ENCODE measurements around the gene KRT71.

Gene KRT71

GRCh38 chr12:52580496-52580895 lies 27.6 kb upstream of the KRT71 start:
- TF ChIP-seq TARDBP (IDR thresholded peaks at IDR 0.05) (no peak), NFRKB (IDR thresholded peaks at IDR 0.05) (no peak), FOXA1 (IDR thresholded peaks at IDR 0.05) (no peak), FOXK2 (IDR thresholded peaks at IDR 0.05) (no peak)
- no peak for DNase-seq (ENCODE audit: extremely low spot score)
- ChIA-PET CTCF (interaction anchor here (0.6 kb wide), 1 partner anchor 288 kb away, joined by 3 read pairs; no protein-coding TSS in a partner anchor), POLR2A (no interaction called here)

- CTCF ChIA-PET = interaction anchor here (0.8 to 1.1 kb wide), 3 partner anchors 11 to 291 kb away, joined by 3 read pairs; no protein-coding TSS in a partner anchor
- TF ChIP-seq FOXK2 (IDR thresholded peaks at IDR 0.05) = no peak
- no peak for TF ChIP-seq CTBP1 (IDR thresholded peaks at IDR 0.05; ENCODE audit: borderline replicate concordance)
- no peak for TF ChIP-seq ARNT (IDR thresholded peaks at IDR 0.05)
- no peak for TF ChIP-seq PKNOX1 (IDR thresholded peaks at IDR 0.05)
- TF ChIP-seq ZNF384 (IDR thresholded peaks at IDR 0.05) = no peak
- DNase-seq (ENCODE audit: extremely low spot score) = no peak
- POLR2A ChIA-PET = no interaction called here
These were observed 26.8 kb upstream of the KRT71 start for GRCh38 chr12:52579468-52580465.

- POLR2A ChIA-PET = no interaction called here
- TF ChIP-seq L3MBTL2 (conservative IDR thresholded peaks at IDR 0.05) (no peak), NFRKB (IDR thresholded peaks at IDR 0.05) (no peak), FOXA1 (IDR thresholded peaks at IDR 0.05) (no peak), CTBP1 (IDR thresholded peaks at IDR 0.05; ENCODE audit: borderline replicate concordance) (no peak), LEF1 (IDR thresholded peaks at IDR 0.05; ENCODE audit: borderline replicate concordance) (no peak), ZNF384 (IDR thresholded peaks at IDR 0.05) (no peak), FOXM1 (IDR thresholded peaks at IDR 0.05; ENCODE audit: borderline replicate concordance) (no peak), SUZ12 (IDR thresholded peaks at IDR 0.05) (no peak), ARNT (IDR thresholded peaks at IDR 0.05) (no peak), FOXK2 (IDR thresholded peaks at IDR 0.05) (no peak), TARDBP (IDR thresholded peaks at IDR 0.05) (no peak)
- CTCF ChIA-PET = interaction anchor here (1.1 kb wide), 1 partner anchor 301 kb away, joined by 4 read pairs; no protein-coding TSS in a partner anchor
- DNase-seq (ENCODE audit: extremely low spot score) = no peak
These were observed 25.5 kb upstream of the KRT71 start for GRCh38 chr12:52578469-52578868.

GRCh38 chr12:52577316-52577715 lies 24.4 kb upstream of the KRT71 start:
- TF ChIP-seq SUZ12 (IDR thresholded peaks at IDR 0.05) (no peak), L3MBTL2 (conservative IDR thresholded peaks at IDR 0.05) (no peak), FOXA1 (IDR thresholded peaks at IDR 0.05) (no peak), HDGF (IDR thresholded peaks at IDR 0.05; ENCODE audit: borderline replicate concordance) (no peak)
- POLR2A ChIA-PET = no interaction called here
- CTCF ChIA-PET = no interaction called here
- no peak for DNase-seq (ENCODE audit: extremely low spot score)

GRCh38 chr12:52575948-52576347 lies 23.0 kb upstream of the KRT71 start:
- DNase-seq (ENCODE audit: extremely low spot score) = no peak
- ChIA-PET POLR2A (no interaction called here), CTCF (interaction anchor here (0.5 kb wide), 1 partner anchor 405 kb away, joined by 3 read pairs; no protein-coding TSS in a partner anchor)
- TF ChIP-seq HDGF (IDR thresholded peaks at IDR 0.05; ENCODE audit: borderline replicate concordance) (no peak), L3MBTL2 (conservative IDR thresholded peaks at IDR 0.05) (no peak), BHLHE40 (IDR thresholded peaks at IDR 0.05; ENCODE audit: borderline replicate concordance) (no peak), ZNF384 (IDR thresholded peaks at IDR 0.05) (no peak), SP1 (IDR thresholded peaks at IDR 0.05) (no peak), SUZ12 (IDR thresholded peaks at IDR 0.05) (no peak), ARNT (IDR thresholded peaks at IDR 0.05) (no peak), LEF1 (IDR thresholded peaks at IDR 0.05; ENCODE audit: borderline replicate concordance) (no peak), FOXK2 (IDR thresholded peaks at IDR 0.05) (no peak), TARDBP (IDR thresholded peaks at IDR 0.05) (no peak), CTBP1 (IDR thresholded peaks at IDR 0.05; ENCODE audit: borderline replicate concordance) (no peak), NFRKB (IDR thresholded peaks at IDR 0.05) (no peak), FOXA1 (IDR thresholded peaks at IDR 0.05) (no peak), ELF4 (IDR thresholded peaks at IDR 0.05) (no peak), PKNOX1 (IDR thresholded peaks at IDR 0.05) (no peak), FOXM1 (IDR thresholded peaks at IDR 0.05; ENCODE audit: borderline replicate concordance) (no peak)

GRCh38 chr12:52575256-52575655 lies 22.3 kb upstream of the KRT71 start:
- no peak for DNase-seq (ENCODE audit: extremely low spot score)
- POLR2A ChIA-PET = no interaction called here
- CTCF ChIA-PET = no interaction called here
- TF ChIP-seq FOXM1 (IDR thresholded peaks at IDR 0.05; ENCODE audit: borderline replicate concordance) (no peak), LEF1 (IDR thresholded peaks at IDR 0.05; ENCODE audit: borderline replicate concordance) (no peak), CTBP1 (IDR thresholded peaks at IDR 0.05; ENCODE audit: borderline replicate concordance) (no peak), FOXK2 (IDR thresholded peaks at IDR 0.05) (no peak), SP1 (IDR thresholded peaks at IDR 0.05) (no peak), HDGF (IDR thresholded peaks at IDR 0.05; ENCODE audit: borderline replicate concordance) (no peak), BHLHE40 (IDR thresholded peaks at IDR 0.05; ENCODE audit: borderline replicate concordance) (no peak), PKNOX1 (IDR thresholded peaks at IDR 0.05) (no peak), TARDBP (IDR thresholded peaks at IDR 0.05) (no peak), FOXA1 (IDR thresholded peaks at IDR 0.05) (no peak), NFRKB (IDR thresholded peaks at IDR 0.05) (no peak), L3MBTL2 (conservative IDR thresholded peaks at IDR 0.05) (no peak), ELF4 (IDR thresholded peaks at IDR 0.05) (no peak), ARNT (IDR thresholded peaks at IDR 0.05) (no peak)

Data from HEK293T (cell line).